ENCODE data around the gene CDH4. TPM values are rescaled to one million over a fixed set of nuclear protein-coding genes. Genes with fewer than 3 reads are reported as not detected.

CDH4 gene
- total RNA-seq, 4 donors from 2014 or later = 0.71 to 4.2 (median 2.9) TPM

GRCh38 chr20:61311656-61312387 is 59.8 kb downstream of the CDH4 start:
- intact Hi-C loops (cut with DNase I; ENCODE audit: low total_unique reads) = no loop called here

GRCh38 chr20:61312925-61313324 is 60.9 kb downstream of the CDH4 start:
- TF ChIP-seq POLR2A (IDR thresholded peaks at IDR 0.05) = no peak
- TF ChIP-seq, protein P1, sequence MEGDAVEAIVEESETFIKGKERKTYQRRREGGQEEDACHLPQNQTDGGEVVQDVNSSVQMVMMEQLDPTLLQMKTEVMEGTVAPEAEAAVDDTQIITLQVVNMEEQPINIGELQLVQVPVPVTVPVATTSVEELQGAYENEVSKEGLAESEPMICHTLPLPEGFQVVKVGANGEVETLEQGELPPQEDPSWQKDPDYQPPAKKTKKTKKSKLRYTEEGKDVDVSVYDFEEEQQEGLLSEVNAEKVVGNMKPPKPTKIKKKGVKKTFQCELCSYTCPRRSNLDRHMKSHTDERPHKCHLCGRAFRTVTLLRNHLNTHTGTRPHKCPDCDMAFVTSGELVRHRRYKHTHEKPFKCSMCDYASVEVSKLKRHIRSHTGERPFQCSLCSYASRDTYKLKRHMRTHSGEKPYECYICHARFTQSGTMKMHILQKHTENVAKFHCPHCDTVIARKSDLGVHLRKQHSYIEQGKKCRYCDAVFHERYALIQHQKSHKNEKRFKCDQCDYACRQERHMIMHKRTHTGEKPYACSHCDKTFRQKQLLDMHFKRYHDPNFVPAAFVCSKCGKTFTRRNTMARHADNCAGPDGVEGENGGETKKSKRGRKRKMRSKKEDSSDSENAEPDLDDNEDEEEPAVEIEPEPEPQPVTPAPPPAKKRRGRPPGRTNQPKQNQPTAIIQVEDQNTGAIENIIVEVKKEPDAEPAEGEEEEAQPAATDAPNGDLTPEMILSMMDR (IDR thresholded peaks at IDR 0.05) = no peak
- WGBS, 2 donors = 57 to 65% methylated on average over 13 of the region's 13 CpGs
- no peak overlapping the region for H3K4me3 ChIP-seq (ENCODE audit: low read depth, poor library complexity, severe bottlenecking)
- no peak for DNase-seq (ENCODE audit: low spot score in 2 of 2)
- intact Hi-C loops (cut with DNase I; ENCODE audit: low total_unique reads) = no loop called here

More at GRCh38 chr20:61311656-61312387, 59.8 kb downstream of the CDH4 start:
- 61 to 64% methylated on average over 13 of the region's 13 CpGs for WGBS, 2 donors
- DNase-seq (ENCODE audit: low spot score in 2 of 2) = no peak
- no peak for TF ChIP-seq POLR2A (IDR thresholded peaks at IDR 0.05)
- TF ChIP-seq, protein P1 (IDR thresholded peaks at IDR 0.05) = peak in 1 of 3 donors; percentile 14
- H3K4me3 ChIP-seq (ENCODE audit: low read depth, poor library complexity, severe bottlenecking) = no peak overlapping the region

- intact Hi-C loops (cut with DNase I; ENCODE audit: low total_unique reads) = no loop called here
- 86 to 91% methylated on average over 11 of the region's 11 CpGs for WGBS, 2 donors
- no peak overlapping the region for H3K4me3 ChIP-seq (ENCODE audit: low read depth, poor library complexity, severe bottlenecking)
- TF ChIP-seq POLR2A (IDR thresholded peaks at IDR 0.05) = no peak
- TF ChIP-seq, protein P1 (IDR thresholded peaks at IDR 0.05) = no peak
- DNase-seq (ENCODE audit: low spot score in 2 of 2) = no peak
Measured at GRCh38 chr20:61313396-61313795, 61.3 kb downstream of the CDH4 start.

DNA sequence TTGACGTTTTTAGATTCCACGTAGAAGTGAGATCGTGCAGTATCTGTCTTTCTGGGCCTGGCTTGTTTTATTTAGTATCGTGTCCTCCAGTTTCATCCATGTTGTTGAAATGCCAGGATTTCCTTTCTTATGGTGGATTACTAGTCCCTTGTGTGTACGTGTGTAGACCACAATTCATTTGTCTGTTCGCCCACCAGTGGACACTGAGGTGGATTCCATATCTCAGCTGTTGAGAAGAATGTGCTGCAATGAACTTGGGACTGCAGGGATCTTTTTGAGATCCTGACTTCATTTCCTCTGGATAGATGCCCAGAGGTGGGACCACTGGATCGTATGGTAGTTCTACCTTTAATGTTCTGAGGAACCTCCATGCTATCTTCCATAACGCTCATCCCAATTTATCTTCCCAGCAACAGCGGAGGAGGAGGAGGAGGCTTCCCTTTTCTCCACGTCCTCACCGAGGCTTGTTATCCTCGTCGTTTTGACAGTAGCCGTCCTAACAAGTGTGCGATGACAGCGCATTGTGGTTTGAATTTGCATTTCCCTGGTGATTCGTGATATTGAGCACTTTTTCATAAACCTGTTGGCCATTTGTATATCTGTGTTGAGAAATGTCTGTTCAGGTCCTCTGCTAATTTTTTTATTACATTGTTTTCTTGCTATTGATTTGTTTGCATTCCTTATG is 62.4 kb downstream of the CDH4 start:
- H3K4me3 ChIP-seq (ENCODE audit: low read depth, poor library complexity, severe bottlenecking) = no peak overlapping the region
- intact Hi-C loops (cut with DNase I; ENCODE audit: low total_unique reads) = no loop called here
- WGBS, 2 donors = 75 to 85% methylated on average over 17 of the region's 17 CpGs
- no peak for TF ChIP-seq POLR2A (IDR thresholded peaks at IDR 0.05)
- TF ChIP-seq, protein P1 (IDR thresholded peaks at IDR 0.05) = no peak
- no peak for DNase-seq (ENCODE audit: low spot score in 2 of 2)

DNA sequence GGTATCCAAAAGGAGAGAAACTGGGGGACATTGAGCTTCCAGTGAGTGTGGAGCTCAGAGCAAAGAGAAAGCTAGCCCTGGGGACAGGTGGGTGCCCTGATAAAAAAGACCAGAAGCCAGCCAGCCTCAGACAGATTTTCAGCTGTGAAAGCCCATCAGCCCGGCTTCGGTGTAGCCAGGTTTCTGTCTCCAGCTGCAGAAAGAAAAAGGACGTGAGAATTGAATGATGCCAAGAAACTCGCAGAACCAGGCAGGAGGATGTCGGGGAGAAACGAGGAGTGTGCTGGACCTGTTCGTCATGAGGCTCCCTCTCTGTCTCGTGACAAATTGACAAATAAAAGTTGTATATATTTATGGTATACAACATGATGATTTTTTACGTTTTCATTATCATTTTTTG is 63.3 kb downstream of the CDH4 start:
- no peak for DNase-seq (ENCODE audit: low spot score in 2 of 2)
- intact Hi-C loops (cut with DNase I; ENCODE audit: low total_unique reads) = no loop called here
- 75 to 79% methylated on average over 9 of the region's 9 CpGs for WGBS, 2 donors
- TF ChIP-seq, protein P1 (IDR thresholded peaks at IDR 0.05) = no peak
- TF ChIP-seq POLR2A (IDR thresholded peaks at IDR 0.05) = no peak
- H3K4me3 ChIP-seq (ENCODE audit: low read depth, poor library complexity, severe bottlenecking) = no peak overlapping the region
